Effector memory CD4-positive, alpha-beta T cell (primary cell): Measurements from ENCODE around the gene BANF2.
"Not testable (repeated sequence)": the region's sequence is repeated elsewhere in the genome, so short reads cannot be mapped to it uniquely, and the experiment has no call there.

Experiments used
- DNase-seq, 3 donors: peaks; one replicate each; pipeline ENCODE4 v3.0.0-alpha.2; 2020
- H3K27ac ChIP-seq: 2 replicates; pipeline ENCODE4 v1.7.0; 2013; ENCODE audit warnings: mild to moderate bottlenecking, low read length, moderate library complexity; ENCODE audit not compliant: insufficient read depth, poor library complexity, severe bottlenecking
- H3K27me3 ChIP-seq: replicated peaks from 2 replicates; pipeline ENCODE4 v1.7.0; 2013; ENCODE audit warnings: mild to moderate bottlenecking, low read length; ENCODE audit not compliant: insufficient read depth, control insufficient read depth, poor library complexity, severe bottlenecking
- H3K36me3 ChIP-seq: 2 replicates; pipeline ENCODE4 v1.7.0; 2013; ENCODE audit warnings: mild to moderate bottlenecking, low read length, moderate library complexity; ENCODE audit not compliant: control insufficient read depth, insufficient read depth
- H3K4me1 ChIP-seq: 2 replicates; pipeline ENCODE4 v1.7.0; 2013; ENCODE audit warnings: low read length, mild to moderate bottlenecking; ENCODE audit not compliant: control insufficient read depth, insufficient read depth, poor library complexity, severe bottlenecking
- H3K4me3 ChIP-seq: 2 replicates; pipeline ENCODE4 v1.7.0; 2013; ENCODE audit warnings: low read length, low read depth, mild to moderate bottlenecking; ENCODE audit not compliant: insufficient read depth, poor library complexity, severe bottlenecking
- H3K9me3 ChIP-seq: 2 replicates; pipeline ENCODE4 v1.7.0; 2013; ENCODE audit warnings: mild to moderate bottlenecking, low read length, moderate library complexity; ENCODE audit not compliant: control insufficient read depth

Gene BANF2

GRCh38 chr20:17657079-17657825 lies 42.5 kb upstream of the BANF2 start:
- H3K4me3 ChIP-seq = no peak overlapping the region
- no peaks in the 10 kb centered on the region for H3K4me1 ChIP-seq
- H3K27me3 ChIP-seq = no peaks in the 10 kb centered on the region
- no peak overlapping the region for H3K27ac ChIP-seq
- H3K36me3 ChIP-seq = no peaks in the 10 kb centered on the region
- DNase-seq = no peak
- H3K9me3 ChIP-seq = no peaks in the 10 kb centered on the region

- Histone ChIP-seq H3K4me1 (no peaks in the 10 kb centered on the region), H3K27ac (no peak overlapping the region), H3K4me3 (no peak overlapping the region), H3K27me3 (no peaks in the 10 kb centered on the region), H3K9me3 (no peaks in the 10 kb centered on the region), H3K36me3 (no peaks in the 10 kb centered on the region)
- no peak for DNase-seq
Observed at GRCh38 chr20:17657898-17658647, 41.7 kb upstream of the BANF2 start.

- H3K27me3 ChIP-seq = no peaks in the 10 kb centered on the region
- no peaks in the 10 kb centered on the region for H3K4me1 ChIP-seq
- DNase-seq = no peak
- H3K4me3 ChIP-seq = no peak overlapping the region
- no peaks in the 10 kb centered on the region for H3K36me3 ChIP-seq
- H3K9me3 ChIP-seq = no peaks in the 10 kb centered on the region
- no peak overlapping the region for H3K27ac ChIP-seq
Observed at GRCh38 chr20:17658648-17658993, 41.1 kb upstream of the BANF2 start.

GRCh38 chr20:17659344-17659743 lies 40.4 kb upstream of the BANF2 start:
- H3K27ac ChIP-seq, H3K4me1 ChIP-seq: not testable (repeated sequence)

GRCh38 chr20:17659801-17660200 lies 40.0 kb upstream of the BANF2 start:
- Histone ChIP-seq H3K27me3 (no peaks in the 10 kb centered on the region), H3K27ac (no peak overlapping the region), H3K4me1 (peaks cover 8% of the 10 kb centered on the region), H3K4me3 (no peak overlapping the region), H3K9me3 (no peaks in the 10 kb centered on the region), H3K36me3 (no peaks in the 10 kb centered on the region)
- DNase-seq = no peak

More at GRCh38 chr20:17659344-17659743, 40.4 kb upstream of the BANF2 start:
- DNase-seq, H3K36me3 ChIP-seq, H3K27me3 ChIP-seq, H3K4me3 ChIP-seq, H3K9me3 ChIP-seq: not testable (repeated sequence)

- Histone ChIP-seq H3K27me3 (no peaks in the 10 kb centered on the region), H3K9me3 (no peaks in the 10 kb centered on the region), H3K27ac (no peak overlapping the region), H3K4me1 (peaks cover 8% of the 10 kb centered on the region), H3K4me3 (no peak overlapping the region), H3K36me3 (no peaks in the 10 kb centered on the region)
- no peak for DNase-seq
Observed at GRCh38 chr20:17660667-17661066, 39.1 kb upstream of the BANF2 start.

- Histone ChIP-seq H3K36me3 (no peaks in the 10 kb centered on the region), H3K9me3 (no peaks in the 10 kb centered on the region), H3K27ac (no peak overlapping the region), H3K27me3 (no peaks in the 10 kb centered on the region), H3K4me3 (no peak overlapping the region), H3K4me1 (peaks cover 12% of the 10 kb centered on the region)
- DNase-seq = no peak
Observed at GRCh38 chr20:17661121-17661744, 38.5 kb upstream of the BANF2 start.

- H3K27me3 ChIP-seq = no peaks in the 10 kb centered on the region
- H3K9me3 ChIP-seq = no peaks in the 10 kb centered on the region
- no peak overlapping the region for H3K4me3 ChIP-seq
- H3K36me3 ChIP-seq = no peaks in the 10 kb centered on the region
- H3K27ac ChIP-seq = no peak overlapping the region
- DNase-seq = no peak
- peaks cover 12% of the 10 kb centered on the region for H3K4me1 ChIP-seq
Observed at GRCh38 chr20:17662333-17663039, 37.3 kb upstream of the BANF2 start.

- no peak for DNase-seq
- H3K4me1 ChIP-seq = peaks cover 12% of the 10 kb centered on the region
- H3K4me3 ChIP-seq = no peak overlapping the region
- H3K27ac ChIP-seq = no peak overlapping the region
- no peaks in the 10 kb centered on the region for H3K36me3 ChIP-seq
- no peaks in the 10 kb centered on the region for H3K27me3 ChIP-seq
- H3K9me3 ChIP-seq = no peaks in the 10 kb centered on the region
Observed at GRCh38 chr20:17663040-17663399, 36.7 kb upstream of the BANF2 start.
